ENCODE results near the gene ZAR1L. TPM values are rescaled to one million over a fixed set of nuclear protein-coding genes. Genes with fewer than 3 reads are reported as not detected.
A peak's percentile ranks its signal among the peaks of the same experiment; 100 is the strongest.
"Not testable (repeated sequence)": the region's sequence is repeated elsewhere in the genome, so short reads cannot be mapped to it uniquely, and the experiment has no call there.

Gene ZAR1L
- total and polyA plus RNA-seq, 9 of the 15 experiments (the other 6 are each of a cell fraction or from before 2014, with no cell fraction given): not detected

DNA sequence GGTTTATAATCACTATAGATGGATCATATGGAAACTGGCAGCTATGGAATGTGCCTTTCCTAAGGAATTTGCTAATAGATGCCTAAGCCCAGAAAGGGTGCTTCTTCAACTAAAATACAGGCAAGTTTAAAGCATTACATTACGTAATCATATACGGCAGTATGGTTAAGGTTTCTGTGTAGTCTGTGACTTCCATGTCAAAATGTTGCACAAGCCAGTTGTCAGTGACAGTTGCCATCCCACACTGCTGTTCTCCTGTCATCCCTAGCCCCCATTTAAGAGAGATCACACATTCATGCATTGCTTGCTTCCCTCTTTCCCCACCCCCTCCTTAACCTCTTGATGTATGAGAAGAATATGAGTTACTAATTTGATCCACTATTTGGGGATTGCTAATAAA is 47.4 kb upstream of the ZAR1L start:
- no peaks in the 10 kb centered on the region for H4K20me1 ChIP-seq (replicated peaks; ENCODE audit: control insufficient read depth, insufficient read depth, low read length)
- H3K79me2 ChIP-seq (ENCODE audit: control insufficient read depth, insufficient read depth, low read length): no peaks in the 10 kb centered on the region
- DNase-seq (ENCODE audit: extremely low read depth in 1 of 4, low spot score in 3 of 4): no peak
- H3K27ac ChIP-seq (ENCODE audit: extremely low read depth, low read depth, low read length): no peak overlapping the region
- FAIRE-seq: no peak
- TF ChIP-seq NR3C1 (CRISPR knock-in tag; IDR thresholded peaks at IDR 0.05) (no peak), CREBBP (IDR thresholded peaks at IDR 0.05; ENCODE audit: low read depth, low read length) (no peak), BMI1 (IDR thresholded peaks at IDR 0.05; ENCODE audit: low read length) (no peak), CEBPB (tag; IDR thresholded peaks at IDR 0.05) (peak; percentile 60), MTA2 (IDR thresholded peaks at IDR 0.05; ENCODE audit: low read depth) (no peak), CEBPG (CRISPR knock-in tag; IDR thresholded peaks at IDR 0.05) (no peak), CEBPG (tag; conservative IDR thresholded peaks at IDR 0.05 in 1 of 2, IDR thresholded peaks at IDR 0.05 in 1 of 2) (0 out of 4 replicates have a peak, but pooled peaks of 1 of the 2 experiments have one; percentile 19), NUFIP1 (IDR thresholded peaks at IDR 0.05; ENCODE audit: partially characterized antibody) (no peak), ZBTB12 (CRISPR knock-in tag; IDR thresholded peaks at IDR 0.05) (no peak)
- CTCF ChIA-PET (ENCODE audit: low intra/inter-chr PET ratio): no interaction called here
- peaks cover 9% of the 10 kb centered on the region; the same call in 1 of the 3 replicates for H3K36me3 ChIP-seq (ENCODE audit: control insufficient read depth, insufficient read depth, low read length)
- H3K27me3 ChIP-seq (ENCODE audit: control insufficient read depth in 2 of 2, insufficient read depth in 2 of 2, low read length in 2 of 2): no peaks in the 10 kb centered on the region
- POLR2A ChIA-PET: interaction anchor here (0.6 kb wide), 1 partner anchor 46 kb away, joined by 3 read pairs; no protein-coding TSS in a partner anchor
- H2AFZ ChIP-seq (ENCODE audit: low read depth, low read length): no peak overlapping the region
- ATAC-seq: no peak
- no peaks in the 10 kb centered on the region for H3K4me1 ChIP-seq (replicated peaks in 1 of 2; ENCODE audit: control insufficient read depth in 2 of 2, insufficient read depth in 2 of 2, low read length in 2 of 2)
- in situ Hi-C loops (cut with MboI): no loop called here
- no peaks in the 10 kb centered on the region for H3K9me1 ChIP-seq (ENCODE audit: control insufficient read depth, insufficient read depth, low read length)
- 95% methylated on average over 2 of the region's 2 CpGs for WGBS (ENCODE audit: insufficient coverage, low coverage, missing lambda C conversion rate)
- H3K9me3 ChIP-seq (replicated peaks; ENCODE audit: control insufficient read depth, insufficient read depth, low read depth, low read length): no peaks in the 10 kb centered on the region
- H3K9ac ChIP-seq (ENCODE audit: insufficient read depth in 1 of 2, low read depth in 2 of 2, low read length in 2 of 2): no peak overlapping the region
- BruUV-seq (replicated peaks): no TSS peak
- no peak overlapping the region for H3K4me3 ChIP-seq
- H3K4me2 ChIP-seq (ENCODE audit: insufficient read depth, low read length): no peak overlapping the region
- intact Hi-C loops (cut with micrococcal nuclease): no loop called here

- H3K9me1 ChIP-seq (ENCODE audit: control insufficient read depth, insufficient read depth, low read length); H3K79me2 ChIP-seq (ENCODE audit: control insufficient read depth, insufficient read depth, low read length); BruUV-seq (replicated peaks); H3K27me3 ChIP-seq (ENCODE audit: control insufficient read depth in 2 of 2, insufficient read depth in 2 of 2, low read length in 2 of 2); H3K4me1 ChIP-seq (replicated peaks in 1 of 2; ENCODE audit: control insufficient read depth in 2 of 2, insufficient read depth in 2 of 2, low read length in 2 of 2); H4K20me1 ChIP-seq (replicated peaks; ENCODE audit: control insufficient read depth, insufficient read depth, low read length); DNase-seq (ENCODE audit: extremely low read depth in 1 of 4, low spot score in 3 of 4); H2AFZ ChIP-seq (ENCODE audit: low read depth, low read length); H3K4me3 ChIP-seq; H3K9ac ChIP-seq (ENCODE audit: insufficient read depth in 1 of 2, low read depth in 2 of 2, low read length in 2 of 2); FAIRE-seq; H3K27ac ChIP-seq (ENCODE audit: extremely low read depth, low read depth, low read length); intact Hi-C loops (cut with micrococcal nuclease); H3K9me3 ChIP-seq (replicated peaks; ENCODE audit: control insufficient read depth, insufficient read depth, low read depth, low read length); in situ Hi-C loops (cut with MboI); CTCF ChIA-PET (ENCODE audit: low intra/inter-chr PET ratio); ATAC-seq; H3K4me2 ChIP-seq (ENCODE audit: insufficient read depth, low read length); POLR2A ChIA-PET: not testable (repeated sequence)
- H3K36me3 ChIP-seq (ENCODE audit: control insufficient read depth, insufficient read depth, low read length): peaks cover 25% of the 10 kb centered on the region; the same call in 2 of the 3 replicates
- WGBS (ENCODE audit: insufficient coverage, low coverage, missing lambda C conversion rate): 96% methylated on average over 3 of the region's 8 CpGs
These were observed 40.8 kb upstream of the ZAR1L start for GRCh38 chr13:32355935-32356334.

Data from K562 (cell line).